Measurements from ENCODE around the gene MORF4L1.
"Not testable (repeated sequence)": the region's sequence is repeated elsewhere in the genome, so short reads cannot be mapped to it uniquely, and the experiment has no call there.

The MORF4L1 gene

GRCh38 chr15:78902281-78903032, 29.8 kb downstream of the MORF4L1 start:
- ATAC-seq = not testable (repeated sequence)

GRCh38 chr15:78904599-78905358, 32.1 kb downstream of the MORF4L1 start:
- no peak for ATAC-seq

GRCh38 chr15:78906316-78906620, 33.6 kb downstream of the MORF4L1 start:
- no peak for ATAC-seq

GRCh38 chr15:78907577-78907976, 34.9 kb downstream of the MORF4L1 start:
- no peak for ATAC-seq

GRCh38 chr15:78909160-78909695, 36.5 kb downstream of the MORF4L1 start:
- ATAC-seq = no peak

GRCh38 chr15:78909791-78910228, 37.1 kb downstream of the MORF4L1 start:
- ATAC-seq = peak in 1 of 2 donors; percentile 27

- ATAC-seq = no peak
Observed at GRCh38 chr15:78910271-78910670, 37.6 kb downstream of the MORF4L1 start.

- ATAC-seq = no peak
Observed at GRCh38 chr15:78912316-78912715, 39.6 kb downstream of the MORF4L1 start.

- ATAC-seq = no peak
Observed at GRCh38 chr15:78913012-78913411, 40.3 kb downstream of the MORF4L1 start.

- ATAC-seq = no peak
Observed at GRCh38 chr15:78914027-78914764, 41.5 kb downstream of the MORF4L1 start.

- ATAC-seq = no peak
Observed at GRCh38 chr15:78915341-78916087, 42.8 kb downstream of the MORF4L1 start.

- ATAC-seq = no peak
Observed at GRCh38 chr15:78916088-78916487, 43.4 kb downstream of the MORF4L1 start.

GRCh38 chr15:78917888-78918287, 45.2 kb downstream of the MORF4L1 start:
- ATAC-seq = no peak

GRCh38 chr15:78921517-78921916, 48.8 kb downstream of the MORF4L1 start:
- ATAC-seq = no peak

GRCh38 chr15:78921940-78922339, 49.2 kb downstream of the MORF4L1 start:
- no peak for ATAC-seq

GRCh38 chr15:78922527-78922926, 49.8 kb downstream of the MORF4L1 start:
- no peak for ATAC-seq

GRCh38 chr15:78923015-78923414, 50.3 kb downstream of the MORF4L1 start:
- no peak for ATAC-seq

- ATAC-seq = no peak
Observed at GRCh38 chr15:78923480-78924360, 51.0 kb downstream of the MORF4L1 start.

- no peak for ATAC-seq
Observed at GRCh38 chr15:78925076-78925624, 52.5 kb downstream of the MORF4L1 start.

- ATAC-seq = no peak
Observed at GRCh38 chr15:78925956-78926743, 53.5 kb downstream of the MORF4L1 start.
